A549 (cell line): ENCODE data around the gene SLC6A7. TPM values are rescaled to one million over a fixed set of nuclear protein-coding genes. Genes with fewer than 3 reads are reported as not detected.

Experiments used
- ATAC-seq, 2 experiments: fragments of 200-7000 bp in 1 of 2; fragments of >200 bp in 1 of 2; cut with Nextera tagmentation in 1 of 2; cut with Tn5 transposase in 1 of 2; 3 replicates each; pipeline versions ENCODE4 v1.8.0 to v1.9.1; 2018 to 2020; ENCODE audit warnings: mild to moderate bottlenecking in 1 of 2, moderate library complexity in 1 of 2
- CTCF ChIA-PET: fragments of 300-600 bp; sonication (Branson Sonifier 250); formaldehyde crosslinking; extraction: SDS; loops from one replicate; lab custom pipeline; 2021; ENCODE audit warnings: antibody characterized with exemption, inconsistent platforms; lab: Yijun Ruan, JAX
- POLR2A ChIA-PET: fragments of 350-600 bp; formaldehyde crosslinking; extraction: SDS; loops from one replicate; lab custom pipeline; 2021; ENCODE audit warnings: antibody characterized with exemption, inconsistent platforms; lab: Yijun Ruan, JAX
- DNase-seq, 2 experiments: peaks; one replicate each; pipeline versions ENCODE4 v3.0.0 to v3.0.0-alpha.2; 2011 to 2016; ENCODE audit warnings: low read depth in 1 of 2, low spot score in 1 of 2
- FAIRE-seq: peaks from 2 replicates; lab custom pipeline; 2011; peaks lifted over from hg19 to GRCh38; lab: Jason Lieb, UNC
- H3K27ac ChIP-seq, 2 experiments: fragments of >200 bp; sonication (Bioruptor Twin); formaldehyde crosslinking; 3 replicates each; pipeline ENCODE4 v1.5.1; 2016 to 2017
- H3K4me1 ChIP-seq: fragments of >200 bp; sonication (Bioruptor Twin); formaldehyde crosslinking; 3 replicates; pipeline ENCODE4 v1.6.1; 2016
- H3K4me2 ChIP-seq: fragments of >200 bp; sonication (Bioruptor Twin); formaldehyde crosslinking; 3 replicates; pipeline ENCODE4 v1.6.1; 2016
- H3K4me3 ChIP-seq: fragments of >200 bp; sonication (Bioruptor Twin); formaldehyde crosslinking; 3 replicates; pipeline ENCODE4 v1.5.1; 2016
- H3K9me3 ChIP-seq: fragments of >200 bp; sonication (Bioruptor Twin); formaldehyde crosslinking; 3 replicates; pipeline ENCODE4 v1.6.1; 2016
- BHLHE40 ChIP-seq: IDR thresholded peaks from 2 replicates; pipeline ENCODE4 v1.6.1; 2012; ENCODE audit warnings: low read depth, low read length, inconsistent platforms
- CBX2 ChIP-seq: fragments of 200-600 bp; sonication (generic); IDR thresholded peaks from 2 replicates; pipeline ENCODE4 v1.6.1; 2016; ENCODE audit warnings: low read depth, mild to moderate bottlenecking, borderline replicate concordance
- CHD2 ChIP-seq: fragments of 150-350 bp; IDR thresholded peaks from 2 replicates; pipeline ENCODE4 v1.6.1; 2014; ENCODE audit warnings: low read length; ENCODE audit not compliant: partially characterized antibody
- CHD4 ChIP-seq: fragments of 200-600 bp; sonication (generic); IDR thresholded peaks from 2 replicates; pipeline ENCODE4 v1.6.1; 2016; ENCODE audit warnings: antibody characterized with exemption, mild to moderate bottlenecking, borderline replicate concordance
- GATA3 ChIP-seq: IDR thresholded peaks from 2 replicates; pipeline ENCODE4 v1.6.1; 2012; ENCODE audit warnings: borderline replicate concordance
- HOXA7 ChIP-seq: fragments of 250-450 bp; sonication (Bioruptor Pico); IDR thresholded peaks from 2 replicates; pipeline ENCODE4 v1.5.0; 2020; ENCODE audit warnings: mild to moderate bottlenecking, moderate library complexity
- HOXB13 ChIP-seq: fragments of 250-450 bp; sonication (Bioruptor Pico); IDR thresholded peaks from 2 replicates; pipeline ENCODE4 v1.5.0; 2020; ENCODE audit warnings: low read depth, mild to moderate bottlenecking, moderate library complexity
- KDM5A ChIP-seq: fragments of 200-600 bp; sonication (generic); IDR thresholded peaks from 2 replicates; pipeline ENCODE4 v1.6.1; 2016; ENCODE audit warnings: antibody characterized with exemption, mild to moderate bottlenecking
- MAFK ChIP-seq: fragments of 450-650 bp; IDR thresholded peaks from 2 replicates; pipeline ENCODE4 v1.6.1; 2014; ENCODE audit not compliant: partially characterized antibody
- MYC ChIP-seq: IDR thresholded peaks from 2 replicates; pipeline ENCODE4 v1.6.1; 2012; ENCODE audit warnings: mild to moderate bottlenecking, inconsistent platforms, low read length, improper control_type of control experiment, borderline replicate concordance
- NPAS2 ChIP-seq: fragments of 250-450 bp; sonication (Bioruptor Pico); IDR thresholded peaks from 2 replicates; pipeline ENCODE4 v1.8.0; 2022; ENCODE audit warnings: mild to moderate bottlenecking, moderate library complexity, borderline replicate concordance
- NR3C1 ChIP-seq: fragments of >200 bp; sonication (Bioruptor Twin); formaldehyde crosslinking; IDR thresholded peaks from 3 replicates; pipeline ENCODE4 v1.6.1; 2017
- PHF8 ChIP-seq: fragments of 200-600 bp; sonication (generic); IDR thresholded peaks from 2 replicates; pipeline ENCODE4 v1.6.1; 2016; ENCODE audit warnings: low read depth, mild to moderate bottlenecking, antibody characterized with exemption, moderate library complexity, borderline replicate concordance
- POLR2AphosphoS2 ChIP-seq: conservative IDR thresholded peaks from 2 replicates; pipeline ENCODE4 v1.6.1; 2012; ENCODE audit warnings: low read length, improper control_type of control experiment, inconsistent platforms
- RCOR1 ChIP-seq: fragments of 150-350 bp; IDR thresholded peaks from 2 replicates; pipeline ENCODE4 v1.6.1; 2014; ENCODE audit warnings: antibody characterized with exemption, low read length, low read depth
- RNF2 ChIP-seq: fragments of 200-600 bp; sonication (generic); IDR thresholded peaks from 2 replicates; pipeline ENCODE4 v1.6.1; 2016; ENCODE audit warnings: low read depth, mild to moderate bottlenecking, antibody characterized with exemption, moderate library complexity, borderline replicate concordance
- SMC3 ChIP-seq: fragments of >200 bp; sonication (Bioruptor Twin); formaldehyde crosslinking; IDR thresholded peaks from 3 replicates; pipeline ENCODE4 v1.6.1; 2018; ENCODE audit warnings: inconsistent platforms
- TFCP2L1 ChIP-seq: fragments of 250-450 bp; sonication (Bioruptor Pico); IDR thresholded peaks from 2 replicates; pipeline ENCODE4 v1.5.0; 2021; ENCODE audit warnings: mild to moderate bottlenecking
- ZFP36 ChIP-seq: fragments of 450-650 bp; IDR thresholded peaks from 2 replicates; pipeline ENCODE4 v1.6.1; 2014; ENCODE audit warnings: borderline replicate concordance; ENCODE audit not compliant: partially characterized antibody
- ZNF302 ChIP-seq: fragments of 250-450 bp; sonication (Bioruptor Pico); IDR thresholded peaks from 2 replicates; pipeline ENCODE4 v1.9.0; 2021; ENCODE audit warnings: inconsistent platforms, mild to moderate bottlenecking, moderate library complexity
- ZSCAN20 ChIP-seq: fragments of 250-450 bp; sonication (Bioruptor Pico); IDR thresholded peaks from 2 replicates; pipeline ENCODE4 v1.8.0; 2022; ENCODE audit warnings: mild to moderate bottlenecking, moderate library complexity
- WGBS: methylation state at CpG from one replicate; pipeline ENCODE4 v1.1.6; 2017; ENCODE audit errors: missing lambda C conversion rate; 5-methylcytosine and 5-hydroxymethylcytosine counted together
- polyA plus RNA-seq, 4 experiments: library from polyadenylated mRNA; depleted of rRNA in 3 of 4; stranded (reverse); fragments of >200 nt; fragmentation: RNase III in 1 of 4; extraction: RNeasy Plus Mini Kit Qiagen cat#74134 plus additional on column Dnase treatment in 1 of 4; gene quantifications; 2 replicates in 3 of 4; 3 replicates in 1 of 4; pipeline ENCODE4 v1.2.3, GENCODE V29; 2011 to 2017
- TF ChIP-seq, protein P1 (sequence below): fragments of 250-450 bp; sonication (Bioruptor Pico); IDR thresholded peaks from 2 replicates; pipeline ENCODE4 v1.5.0; 2020; ENCODE audit warnings: low read depth, mild to moderate bottlenecking, moderate library complexity
- TF ChIP-seq, protein P2 (sequence below): fragments of >200 bp; sonication (Bioruptor Twin); formaldehyde crosslinking; IDR thresholded peaks from 3 replicates; pipeline ENCODE4 v1.5.1; 2016
- TF ChIP-seq, protein P3 (sequence below): IDR thresholded peaks from 2 replicates; pipeline ENCODE4 v1.6.1; 2012
- TF ChIP-seq, protein P4 (sequence below): fragments of >200 bp; sonication (Bioruptor Twin); formaldehyde crosslinking; IDR thresholded peaks from 3 replicates; pipeline ENCODE4 v1.6.1; 2016

The SLC6A7 gene
- polyA plus RNA-seq, 2 of the 4 experiments (the other 2 are of a cell fraction) = not detected

DNA sequence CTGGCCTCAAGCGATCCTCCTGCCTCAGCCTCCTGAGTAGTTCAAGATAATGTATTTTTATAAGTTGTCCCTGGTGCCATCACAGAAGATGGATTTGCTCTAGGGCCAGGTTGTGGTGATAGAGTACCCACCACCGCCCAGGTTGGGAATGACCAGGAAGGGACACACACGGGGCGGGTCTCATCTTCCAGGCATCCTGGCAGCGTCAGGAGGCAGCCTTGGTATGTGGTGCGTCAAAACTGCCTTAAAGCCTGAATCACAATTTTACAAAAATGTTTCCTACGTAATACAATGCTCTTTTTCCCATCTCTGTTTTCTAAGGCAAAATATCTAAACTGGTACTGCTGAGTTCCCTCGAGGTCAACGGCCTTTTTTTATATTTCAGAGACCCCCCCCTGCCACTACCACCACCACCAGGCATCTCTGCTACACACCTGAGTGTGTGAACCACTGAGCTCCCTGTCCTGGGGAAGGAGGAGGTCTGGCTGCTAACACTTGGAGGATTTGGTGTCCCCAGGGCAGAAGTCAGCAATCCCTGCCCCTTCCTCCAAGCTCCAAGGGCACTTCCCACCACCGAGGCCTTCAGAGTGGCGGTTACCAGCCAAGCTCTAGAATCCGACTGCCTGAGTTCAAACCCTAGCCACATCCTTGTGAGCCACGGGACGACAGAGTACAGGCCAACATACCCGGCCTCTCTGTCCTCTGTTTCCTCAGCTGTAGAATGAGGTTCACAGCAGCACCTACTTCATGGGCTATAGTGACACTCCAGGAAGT lies 47.3 kb downstream of the SLC6A7 start:
- ChIA-PET POLR2A (no interaction called here), CTCF (interaction anchor here (1.0 to 11.7 kb wide), 4 partner anchors 13 to 114 kb away, joined by 3 to 105 read pairs (median 4); no protein-coding TSS in a partner anchor)
- no peak for TF ChIP-seq POLR2AphosphoS2
- TF ChIP-seq NPAS2 (CRISPR knock-in tag) = no peak
- no peak for TF ChIP-seq GATA3
- TF ChIP-seq SMC3 = no peak
- no peak for TF ChIP-seq CHD2
- no peak for TF ChIP-seq TFCP2L1 (CRISPR knock-in tag)
- no peak for TF ChIP-seq NR3C1
- TF ChIP-seq RNF2 = no peak
- TF ChIP-seq, protein P1, sequence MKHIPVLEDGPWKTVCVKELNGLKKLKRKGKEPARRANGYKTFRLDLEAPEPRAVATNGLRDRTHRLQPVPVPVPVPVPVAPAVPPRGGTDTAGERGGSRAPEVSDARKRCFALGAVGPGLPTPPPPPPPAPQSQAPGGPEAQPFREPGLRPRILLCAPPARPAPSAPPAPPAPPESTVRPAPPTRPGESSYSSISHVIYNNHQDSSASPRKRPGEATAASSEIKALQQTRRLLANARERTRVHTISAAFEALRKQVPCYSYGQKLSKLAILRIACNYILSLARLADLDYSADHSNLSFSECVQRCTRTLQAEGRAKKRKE (CRISPR knock-in tag) = no peak
- TF ChIP-seq, protein P2, sequence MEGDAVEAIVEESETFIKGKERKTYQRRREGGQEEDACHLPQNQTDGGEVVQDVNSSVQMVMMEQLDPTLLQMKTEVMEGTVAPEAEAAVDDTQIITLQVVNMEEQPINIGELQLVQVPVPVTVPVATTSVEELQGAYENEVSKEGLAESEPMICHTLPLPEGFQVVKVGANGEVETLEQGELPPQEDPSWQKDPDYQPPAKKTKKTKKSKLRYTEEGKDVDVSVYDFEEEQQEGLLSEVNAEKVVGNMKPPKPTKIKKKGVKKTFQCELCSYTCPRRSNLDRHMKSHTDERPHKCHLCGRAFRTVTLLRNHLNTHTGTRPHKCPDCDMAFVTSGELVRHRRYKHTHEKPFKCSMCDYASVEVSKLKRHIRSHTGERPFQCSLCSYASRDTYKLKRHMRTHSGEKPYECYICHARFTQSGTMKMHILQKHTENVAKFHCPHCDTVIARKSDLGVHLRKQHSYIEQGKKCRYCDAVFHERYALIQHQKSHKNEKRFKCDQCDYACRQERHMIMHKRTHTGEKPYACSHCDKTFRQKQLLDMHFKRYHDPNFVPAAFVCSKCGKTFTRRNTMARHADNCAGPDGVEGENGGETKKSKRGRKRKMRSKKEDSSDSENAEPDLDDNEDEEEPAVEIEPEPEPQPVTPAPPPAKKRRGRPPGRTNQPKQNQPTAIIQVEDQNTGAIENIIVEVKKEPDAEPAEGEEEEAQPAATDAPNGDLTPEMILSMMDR = no peak
- TF ChIP-seq PHF8 = no peak
- TF ChIP-seq CBX2 = no peak
- no peak for TF ChIP-seq KDM5A
- no peak for TF ChIP-seq MAFK
- TF ChIP-seq ZFP36 = no peak
- no peak for TF ChIP-seq MYC
- no peak for TF ChIP-seq HOXA7 (CRISPR knock-in tag)
- TF ChIP-seq CHD4 = no peak
- TF ChIP-seq, protein P3, sequence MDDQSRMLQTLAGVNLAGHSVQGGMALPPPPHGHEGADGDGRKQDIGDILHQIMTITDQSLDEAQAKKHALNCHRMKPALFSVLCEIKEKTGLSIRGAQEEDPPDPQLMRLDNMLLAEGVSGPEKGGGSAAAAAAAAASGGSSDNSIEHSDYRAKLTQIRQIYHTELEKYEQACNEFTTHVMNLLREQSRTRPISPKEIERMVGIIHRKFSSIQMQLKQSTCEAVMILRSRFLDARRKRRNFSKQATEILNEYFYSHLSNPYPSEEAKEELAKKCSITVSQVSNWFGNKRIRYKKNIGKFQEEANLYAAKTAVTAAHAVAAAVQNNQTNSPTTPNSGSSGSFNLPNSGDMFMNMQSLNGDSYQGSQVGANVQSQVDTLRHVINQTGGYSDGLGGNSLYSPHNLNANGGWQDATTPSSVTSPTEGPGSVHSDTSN = no peak
- no peak overlapping the region for H3K4me2 ChIP-seq
- ATAC-seq (no peak), FAIRE-seq (no peak), DNase-seq (no peak)
- WGBS = 63% methylated on average over 15 of the region's 15 CpGs
- no peak overlapping the region for H3K27ac ChIP-seq
- H3K4me3 ChIP-seq = no peak overlapping the region
- no peaks in the 10 kb centered on the region for H3K4me1 ChIP-seq
- H3K9me3 ChIP-seq = no peaks in the 10 kb centered on the region

DNA sequence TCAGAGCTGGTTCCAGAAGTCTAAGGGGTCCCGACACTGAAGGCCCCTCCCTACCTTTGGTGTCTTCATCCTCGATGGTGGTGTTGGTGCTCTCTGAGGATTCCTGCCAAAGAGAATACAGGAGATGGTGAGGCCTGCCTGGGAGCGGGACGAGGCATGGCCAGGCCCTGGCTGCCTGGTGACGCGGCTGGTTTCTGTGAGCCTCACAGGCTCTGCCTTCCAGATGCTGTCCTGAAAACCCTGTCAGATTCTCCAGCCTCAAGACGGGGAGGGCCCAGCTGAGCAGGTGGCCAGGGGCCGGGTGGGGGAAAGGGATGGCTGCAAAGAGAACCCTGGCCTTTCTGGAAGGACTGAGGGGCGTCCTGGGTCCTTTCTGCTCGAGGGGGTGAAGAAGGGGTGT lies 48.8 kb downstream of the SLC6A7 start:
- ChIA-PET CTCF (interaction anchor here (1.4 kb wide), 1 partner anchor 112 kb away, joined by 5 read pairs; no protein-coding TSS in a partner anchor), POLR2A (no interaction called here)
- Histone ChIP-seq H3K4me3 (no peak overlapping the region), H3K27ac (no peak overlapping the region), H3K4me2 (no peak overlapping the region), H3K9me3 (no peaks in the 10 kb centered on the region), H3K4me1 (no peaks in the 10 kb centered on the region)
- FAIRE-seq (no peak), DNase-seq (no peak), ATAC-seq (no peak)
- 68% methylated on average over 10 of the region's 10 CpGs for WGBS
- TF ChIP-seq CHD4 (no peak), HOXB13 (CRISPR knock-in tag) (no peak), ZSCAN20 (no peak), ZNF302 (CRISPR knock-in tag) (no peak), RCOR1 (no peak), POLR2AphosphoS2 (no peak), BHLHE40 (no peak)
- TF ChIP-seq, protein P4, sequence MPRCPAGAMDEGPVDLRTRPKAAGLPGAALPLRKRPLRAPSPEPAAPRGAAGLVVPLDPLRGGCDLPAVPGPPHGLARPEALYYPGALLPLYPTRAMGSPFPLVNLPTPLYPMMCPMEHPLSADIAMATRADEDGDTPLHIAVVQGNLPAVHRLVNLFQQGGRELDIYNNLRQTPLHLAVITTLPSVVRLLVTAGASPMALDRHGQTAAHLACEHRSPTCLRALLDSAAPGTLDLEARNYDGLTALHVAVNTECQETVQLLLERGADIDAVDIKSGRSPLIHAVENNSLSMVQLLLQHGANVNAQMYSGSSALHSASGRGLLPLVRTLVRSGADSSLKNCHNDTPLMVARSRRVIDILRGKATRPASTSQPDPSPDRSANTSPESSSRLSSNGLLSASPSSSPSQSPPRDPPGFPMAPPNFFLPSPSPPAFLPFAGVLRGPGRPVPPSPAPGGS = no peak
- TF ChIP-seq, all 56 proteins: peak for 0
